IPS-NIHi7 (cell line): Measurements from ENCODE around the gene FMN1.

Experiments
- DNase-seq: peaks from one replicate; pipeline ENCODE4 v3.0.0; 2012; ENCODE audit warnings: mixed read lengths; ENCODE audit errors: extremely low spot score

FMN1 gene

GRCh38 chr15:33198541-33198940 is 4.0 kb upstream of the FMN1 start:
- no peak for DNase-seq

- DNase-seq: no peak
Observed at GRCh38 chr15:33197636-33198035, 3.1 kb upstream of the FMN1 start.

DNA sequence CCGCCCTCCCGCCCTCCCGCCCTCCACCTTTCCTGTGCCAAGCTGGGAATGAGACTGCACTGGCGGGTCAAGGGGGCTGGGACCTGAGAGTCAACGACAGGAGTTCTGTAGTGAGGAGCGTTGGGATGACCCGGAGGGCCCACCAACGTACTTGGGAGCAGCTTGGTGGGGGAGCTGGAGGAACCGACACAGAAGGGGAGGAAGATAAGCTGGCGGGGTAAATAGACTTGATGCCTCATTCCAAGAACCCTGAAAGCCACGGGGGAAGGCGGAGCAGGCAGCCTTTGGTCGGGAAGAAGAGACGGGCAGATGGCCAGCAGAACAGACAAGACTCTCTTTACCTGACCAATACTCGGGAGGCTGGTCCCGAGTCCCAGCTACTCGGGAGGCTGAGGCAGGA is 277 bp downstream of the FMN1 start:
- DNase-seq: no peak

- DNase-seq: no peak
Observed at GRCh38 chr15:33191591-33191990, 2.9 kb downstream of the FMN1 start.

DNA sequence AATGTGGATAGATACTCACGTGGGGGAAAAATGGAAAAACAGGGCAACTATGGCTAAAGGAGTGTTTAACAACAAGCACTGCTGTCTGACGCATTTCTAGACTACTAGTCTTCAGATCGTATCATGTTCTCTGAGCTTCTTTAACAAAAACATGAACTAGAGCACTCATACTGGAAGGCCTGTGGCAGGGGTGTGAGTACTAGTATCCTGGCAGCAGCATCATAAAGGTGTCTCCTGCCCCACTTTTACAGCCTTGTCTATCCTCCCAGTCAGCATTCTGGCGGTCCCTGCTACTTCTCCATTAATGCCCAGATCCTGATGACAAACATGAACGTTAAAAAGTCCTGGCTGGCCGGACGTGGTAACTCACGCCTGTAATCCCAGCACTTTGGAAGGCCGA is 4.0 kb downstream of the FMN1 start:
- DNase-seq: no peak

GRCh38 chr15:33188641-33189257 is 5.8 kb downstream of the FMN1 start:
- DNase-seq: no peak

DNA sequence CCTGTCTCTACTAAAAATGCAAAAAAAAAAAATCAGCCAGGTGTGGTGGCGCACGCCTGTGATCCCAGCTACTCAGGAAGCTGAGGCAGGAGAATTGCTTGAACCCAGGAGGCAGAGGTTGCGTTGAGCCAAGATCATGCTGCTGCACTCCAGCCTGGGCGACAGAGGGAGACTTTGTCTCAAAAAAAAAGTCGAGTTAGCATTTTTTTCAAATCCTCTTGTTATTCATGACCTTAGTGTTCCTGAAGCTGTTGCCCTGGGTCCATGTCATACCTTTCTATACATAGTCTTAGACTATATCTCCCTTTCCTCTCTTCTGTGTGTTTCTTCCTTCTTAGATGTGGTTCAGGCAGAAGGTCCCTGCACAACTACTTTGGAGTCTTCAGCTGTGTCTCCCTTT is 6.4 kb downstream of the FMN1 start:
- no peak for DNase-seq

DNA sequence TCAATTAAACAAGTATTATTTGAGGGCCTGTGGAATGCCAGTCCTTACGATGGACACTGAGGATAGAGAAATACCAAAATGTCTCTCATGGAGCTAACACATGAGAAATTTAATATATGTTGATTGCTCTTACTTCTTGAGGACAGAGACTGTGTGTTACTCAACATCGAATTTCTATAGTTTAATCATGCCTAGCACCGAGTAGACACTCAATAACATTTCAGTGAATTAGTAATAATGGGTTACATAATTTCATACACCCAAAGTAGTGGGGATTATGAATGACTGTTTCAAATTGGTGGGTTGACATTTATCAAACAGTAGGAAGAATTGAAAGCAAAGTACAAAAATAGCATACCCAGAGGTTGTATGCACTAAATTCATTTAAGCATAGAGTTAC is 11.2 kb downstream of the FMN1 start:
- no peak for DNase-seq

DNA sequence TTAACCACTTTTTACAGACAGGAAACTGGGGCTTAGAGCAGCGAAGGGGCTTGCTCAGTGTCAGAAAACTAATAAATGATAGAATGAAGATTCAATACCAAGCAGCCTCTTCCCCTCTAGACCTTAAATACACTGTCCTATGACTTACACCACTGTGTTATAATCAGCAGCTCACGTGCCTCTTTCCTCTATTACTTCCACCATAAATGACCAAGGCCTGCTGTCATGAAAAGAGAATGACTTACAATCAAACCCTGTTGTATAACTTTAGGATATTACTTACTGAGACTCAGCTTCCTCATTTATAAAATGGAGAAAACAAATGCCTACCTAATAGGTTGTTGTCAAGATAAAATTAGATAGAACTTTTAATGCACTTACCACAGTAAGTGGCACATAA is 11.6 kb downstream of the FMN1 start:
- DNase-seq: no peak

DNA sequence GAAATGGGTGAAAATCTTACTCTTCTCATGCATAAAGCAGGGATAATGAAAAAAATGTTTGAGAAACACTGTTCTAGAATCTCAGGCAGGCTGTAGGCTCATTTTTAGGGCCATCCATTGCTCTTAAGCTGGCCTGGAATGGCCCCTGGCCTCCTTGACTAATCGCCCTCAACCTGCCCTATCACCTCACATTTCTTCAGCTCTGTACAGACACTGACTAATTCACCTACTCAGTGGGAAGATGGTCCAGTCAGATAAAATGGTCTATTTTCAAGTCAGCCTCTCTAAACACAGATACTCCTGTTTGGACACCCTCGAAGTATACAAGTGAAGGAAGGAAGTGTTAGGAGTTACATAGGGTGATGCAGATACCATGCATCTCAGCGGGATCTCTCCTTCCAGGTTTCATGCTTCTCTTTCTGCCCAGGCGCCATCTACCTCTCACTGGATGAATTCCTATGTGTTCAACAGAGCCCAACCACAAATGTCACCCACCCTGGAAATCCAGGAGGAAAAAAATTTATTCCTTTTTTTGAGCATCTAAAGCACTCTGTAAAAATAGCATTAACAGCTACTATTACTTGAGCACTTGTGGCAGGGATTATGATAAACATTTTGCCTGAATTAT is 12.1 kb downstream of the FMN1 start:
- no peak for DNase-seq

DNA sequence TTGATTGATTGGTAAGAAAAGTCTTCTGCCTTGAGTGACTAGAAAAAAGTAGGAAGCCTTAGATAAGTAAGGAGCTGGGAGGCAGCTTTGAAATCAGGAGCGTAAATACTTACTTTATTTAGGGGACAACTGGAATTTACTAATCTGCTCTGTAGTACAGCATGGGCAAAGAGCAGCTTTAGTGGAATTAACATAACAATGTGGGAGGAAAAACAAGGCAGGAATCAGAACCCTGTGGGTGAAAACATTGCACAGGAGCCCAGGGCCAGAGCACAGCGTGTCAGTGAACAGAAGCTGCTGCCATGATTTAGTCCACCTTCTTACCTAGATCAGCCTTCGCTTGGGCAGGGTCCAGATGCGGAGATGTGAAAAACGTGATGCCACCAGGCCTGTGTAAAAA is 14.6 kb downstream of the FMN1 start:
- no peak for DNase-seq

GRCh38 chr15:33171202-33171601 is 23.3 kb downstream of the FMN1 start:
- DNase-seq: no peak

- DNase-seq: no peak
Observed at GRCh38 chr15:33169625-33170024, 24.9 kb downstream of the FMN1 start.

GRCh38 chr15:33168444-33168843 is 26.1 kb downstream of the FMN1 start:
- DNase-seq: no peak

- no peak for DNase-seq
Observed at GRCh38 chr15:33163816-33164215, 30.7 kb downstream of the FMN1 start.

DNA sequence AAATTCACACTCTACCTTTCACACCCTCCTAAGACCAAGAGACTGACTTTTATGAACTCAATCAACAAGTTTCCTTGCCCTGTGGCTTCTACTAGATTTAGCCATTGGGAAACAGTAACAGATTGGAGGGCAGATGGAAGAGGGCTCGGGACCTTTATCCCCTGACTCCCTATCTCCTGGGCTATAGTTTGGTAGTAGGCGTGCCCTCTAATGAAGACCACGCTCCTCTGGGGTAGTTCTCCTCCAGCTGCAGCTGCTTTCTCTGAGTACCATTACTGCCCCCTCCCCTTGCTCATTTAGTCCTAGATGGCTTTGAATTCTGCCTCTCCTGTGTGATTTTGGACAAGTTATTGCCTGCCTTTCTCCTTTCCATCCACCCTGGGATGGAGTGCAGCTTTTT is 33.3 kb downstream of the FMN1 start:
- no peak for DNase-seq

GRCh38 chr15:33160581-33161165 is 33.8 kb downstream of the FMN1 start:
- DNase-seq: no peak

- no peak for DNase-seq
Observed at GRCh38 chr15:33159726-33160453, 34.6 kb downstream of the FMN1 start.

- no peak for DNase-seq
Observed at GRCh38 chr15:33158366-33158765, 36.1 kb downstream of the FMN1 start.

DNA sequence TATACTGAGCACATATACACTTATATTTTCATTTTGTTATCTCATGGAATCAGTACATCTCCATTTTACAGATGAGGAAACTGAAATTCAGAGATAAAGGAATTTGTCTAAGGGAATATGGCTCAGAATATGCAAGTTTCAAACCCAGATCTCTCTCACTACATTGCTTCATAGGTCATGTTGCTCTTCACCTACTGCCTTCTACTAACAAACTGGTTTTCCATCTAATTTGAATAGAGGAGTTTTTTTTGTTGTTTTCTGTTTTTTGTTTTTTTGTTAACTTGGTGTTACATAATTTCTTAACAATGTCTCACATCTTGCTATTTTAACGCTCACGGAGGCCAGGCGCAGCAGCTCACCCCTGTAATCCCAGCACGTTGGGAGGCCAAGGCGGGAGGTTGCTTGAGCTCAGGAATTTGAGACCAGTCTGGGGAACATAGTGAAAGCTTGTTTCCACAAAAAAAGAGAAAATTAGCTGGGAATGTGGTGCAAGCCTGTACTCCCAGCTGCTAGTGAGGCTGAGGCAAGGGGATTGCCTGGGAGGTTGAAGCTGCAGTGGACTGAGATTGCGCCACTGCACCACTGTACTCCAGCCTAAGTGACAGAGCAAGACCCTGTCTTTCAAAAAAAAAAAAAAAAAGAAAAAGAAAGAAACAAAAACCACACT is 37.0 kb downstream of the FMN1 start:
- DNase-seq: no peak

GRCh38 chr15:33155691-33156420 is 38.7 kb downstream of the FMN1 start:
- DNase-seq: no peak
